Measurements from ENCODE around the gene TUBG2. TPM values are rescaled to one million over a fixed set of nuclear protein-coding genes. Genes with fewer than 3 reads are reported as not detected.

The TUBG2 gene
- total and polyA plus RNA-seq, 2 experiments from 2014 or later, result 16.0 to 46.3 TPM

DNA sequence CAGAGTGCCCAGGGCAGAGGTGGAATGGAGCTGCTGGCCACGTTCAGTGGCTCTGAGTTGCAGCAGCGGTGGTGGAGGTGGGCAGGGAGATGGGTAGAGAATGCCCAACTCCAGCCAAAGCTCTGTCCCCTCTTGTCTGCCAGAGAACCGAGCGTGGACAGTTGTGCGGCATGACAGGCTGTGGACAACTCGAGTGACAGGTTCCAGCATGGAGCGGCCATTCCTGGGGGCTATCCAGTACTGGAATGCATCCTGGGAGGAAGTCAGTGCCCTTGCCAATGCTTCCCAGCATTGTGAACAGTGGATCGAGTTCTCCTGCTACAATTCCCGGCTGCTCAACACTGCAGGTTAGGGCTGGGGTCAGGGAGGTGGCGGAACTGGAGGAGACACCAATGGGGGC, 31.5 kb downstream of the TUBG2 start:
- H3K79me2 ChIP-seq, result no peaks in the 10 kb centered on the region
- 91% methylated on average over 10 of the region's 10 CpGs for WGBS (ENCODE audit: low lambda C conversion rate, missing lambda C conversion rate)
- H2AFZ ChIP-seq, result no peak overlapping the region
- no peaks in the 10 kb centered on the region for H3K27me3 ChIP-seq
- H3K4me1 ChIP-seq (ENCODE audit: insufficient read depth), result no peaks in the 10 kb centered on the region
- H4K20me1 ChIP-seq (ENCODE audit: insufficient read depth, poor library complexity, severe bottlenecking), result no peaks in the 10 kb centered on the region
- no peaks in the 10 kb centered on the region for H3K36me3 ChIP-seq (replicated peaks; ENCODE audit: insufficient read depth, low read depth)
- DNase-seq (ENCODE audit: low spot score), result no peak
- TF ChIP-seq EZH2 (IDR thresholded peaks at IDR 0.05; ENCODE audit: borderline replicate concordance) (no peak), EZH2phosphoT487 (IDR thresholded peaks at IDR 0.05; ENCODE audit: low read depth, severe bottlenecking, unreplicated experiment) (no peak)
- TF ChIP-seq, protein P1, sequence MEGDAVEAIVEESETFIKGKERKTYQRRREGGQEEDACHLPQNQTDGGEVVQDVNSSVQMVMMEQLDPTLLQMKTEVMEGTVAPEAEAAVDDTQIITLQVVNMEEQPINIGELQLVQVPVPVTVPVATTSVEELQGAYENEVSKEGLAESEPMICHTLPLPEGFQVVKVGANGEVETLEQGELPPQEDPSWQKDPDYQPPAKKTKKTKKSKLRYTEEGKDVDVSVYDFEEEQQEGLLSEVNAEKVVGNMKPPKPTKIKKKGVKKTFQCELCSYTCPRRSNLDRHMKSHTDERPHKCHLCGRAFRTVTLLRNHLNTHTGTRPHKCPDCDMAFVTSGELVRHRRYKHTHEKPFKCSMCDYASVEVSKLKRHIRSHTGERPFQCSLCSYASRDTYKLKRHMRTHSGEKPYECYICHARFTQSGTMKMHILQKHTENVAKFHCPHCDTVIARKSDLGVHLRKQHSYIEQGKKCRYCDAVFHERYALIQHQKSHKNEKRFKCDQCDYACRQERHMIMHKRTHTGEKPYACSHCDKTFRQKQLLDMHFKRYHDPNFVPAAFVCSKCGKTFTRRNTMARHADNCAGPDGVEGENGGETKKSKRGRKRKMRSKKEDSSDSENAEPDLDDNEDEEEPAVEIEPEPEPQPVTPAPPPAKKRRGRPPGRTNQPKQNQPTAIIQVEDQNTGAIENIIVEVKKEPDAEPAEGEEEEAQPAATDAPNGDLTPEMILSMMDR (IDR thresholded peaks at IDR 0.05; ENCODE audit: poor library complexity), result no peak
- H3K9me3 ChIP-seq (ENCODE audit: low read depth), result no peaks in the 10 kb centered on the region
- no peaks in the 10 kb centered on the region for H3K9me2 ChIP-seq (replicated peaks; ENCODE audit: insufficient read depth)
- no peak overlapping the region for H3K27ac ChIP-seq
- no peak overlapping the region for H3K4me2 ChIP-seq
- H3K4me3 ChIP-seq, result no peak overlapping the region

DNA sequence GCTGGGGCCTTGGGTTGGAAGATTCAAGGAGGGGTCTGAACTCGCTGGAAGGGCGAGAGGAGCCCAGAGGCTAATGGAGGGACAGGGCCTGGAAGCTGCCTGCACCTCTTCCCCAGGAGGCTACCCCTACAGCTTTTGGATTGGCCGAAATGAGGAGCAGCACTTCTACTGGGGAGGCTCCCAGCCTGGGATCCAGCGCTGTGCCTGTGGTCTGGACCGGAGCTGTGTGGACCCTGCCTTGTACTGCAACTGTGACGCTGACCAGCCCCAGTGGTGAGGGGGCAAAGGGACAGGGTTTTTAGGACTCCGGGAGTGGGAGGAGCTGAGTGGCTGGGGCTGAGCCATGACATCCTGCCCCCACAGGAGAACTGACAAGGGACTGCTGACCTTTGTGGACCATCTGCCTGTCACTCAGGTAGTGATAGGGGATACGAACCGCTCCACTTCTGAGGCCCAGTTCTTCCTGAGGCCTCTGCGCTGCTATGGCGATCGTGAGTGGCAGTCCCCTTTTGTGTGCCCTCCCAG, 32.0 kb downstream of the TUBG2 start:
- H3K27me3 ChIP-seq, result no peaks in the 10 kb centered on the region
- H4K20me1 ChIP-seq (ENCODE audit: insufficient read depth, poor library complexity, severe bottlenecking), result no peaks in the 10 kb centered on the region
- H2AFZ ChIP-seq, result no peak overlapping the region
- 94% methylated on average over 10 of the region's 12 CpGs for WGBS (ENCODE audit: low lambda C conversion rate, missing lambda C conversion rate)
- H3K4me1 ChIP-seq (ENCODE audit: insufficient read depth), result no peaks in the 10 kb centered on the region
- no peaks in the 10 kb centered on the region for H3K9me2 ChIP-seq (replicated peaks; ENCODE audit: insufficient read depth)
- H3K36me3 ChIP-seq (replicated peaks; ENCODE audit: insufficient read depth, low read depth), result no peaks in the 10 kb centered on the region
- H3K4me3 ChIP-seq, result no peak overlapping the region
- H3K27ac ChIP-seq, result no peak overlapping the region
- TF ChIP-seq, protein P1 (IDR thresholded peaks at IDR 0.05; ENCODE audit: poor library complexity), result no peak
- TF ChIP-seq EZH2 (IDR thresholded peaks at IDR 0.05; ENCODE audit: borderline replicate concordance) (no peak), EZH2phosphoT487 (IDR thresholded peaks at IDR 0.05; ENCODE audit: low read depth, severe bottlenecking, unreplicated experiment) (no peak)
- no peaks in the 10 kb centered on the region for H3K9me3 ChIP-seq (ENCODE audit: low read depth)
- H3K4me2 ChIP-seq, result no peak overlapping the region
- DNase-seq (ENCODE audit: low spot score), result no peak
- no peaks in the 10 kb centered on the region for H3K79me2 ChIP-seq

- no peaks in the 10 kb centered on the region for H3K79me2 ChIP-seq
- WGBS (ENCODE audit: low lambda C conversion rate, missing lambda C conversion rate), result 93% methylated on average over 11 of the region's 11 CpGs
- no peaks in the 10 kb centered on the region for H3K4me1 ChIP-seq (ENCODE audit: insufficient read depth)
- no peaks in the 10 kb centered on the region for H4K20me1 ChIP-seq (ENCODE audit: insufficient read depth, poor library complexity, severe bottlenecking)
- H2AFZ ChIP-seq, result no peak overlapping the region
- no peak overlapping the region for H3K4me3 ChIP-seq
- H3K9me2 ChIP-seq (replicated peaks; ENCODE audit: insufficient read depth), result no peaks in the 10 kb centered on the region
- H3K27ac ChIP-seq, result no peak overlapping the region
- no peaks in the 10 kb centered on the region for H3K36me3 ChIP-seq (replicated peaks; ENCODE audit: insufficient read depth, low read depth)
- H3K4me2 ChIP-seq, result no peak overlapping the region
- no peaks in the 10 kb centered on the region for H3K27me3 ChIP-seq
- DNase-seq (ENCODE audit: low spot score), result no peak
- TF ChIP-seq EZH2 (IDR thresholded peaks at IDR 0.05; ENCODE audit: borderline replicate concordance), result no peak
- TF ChIP-seq EZH2phosphoT487 (IDR thresholded peaks at IDR 0.05; ENCODE audit: low read depth, severe bottlenecking, unreplicated experiment), result no peak
- TF ChIP-seq, protein P1 (IDR thresholded peaks at IDR 0.05; ENCODE audit: poor library complexity), result no peak
- H3K9me3 ChIP-seq (ENCODE audit: low read depth), result no peaks in the 10 kb centered on the region
Observed at GRCh38 chr17:42692489-42692888, 33.4 kb downstream of the TUBG2 start.

Data from hepatocyte (in vitro differentiated cells).